ENCODE measurements around the gene DNAJB11.

The DNAJB11 gene

DNA sequence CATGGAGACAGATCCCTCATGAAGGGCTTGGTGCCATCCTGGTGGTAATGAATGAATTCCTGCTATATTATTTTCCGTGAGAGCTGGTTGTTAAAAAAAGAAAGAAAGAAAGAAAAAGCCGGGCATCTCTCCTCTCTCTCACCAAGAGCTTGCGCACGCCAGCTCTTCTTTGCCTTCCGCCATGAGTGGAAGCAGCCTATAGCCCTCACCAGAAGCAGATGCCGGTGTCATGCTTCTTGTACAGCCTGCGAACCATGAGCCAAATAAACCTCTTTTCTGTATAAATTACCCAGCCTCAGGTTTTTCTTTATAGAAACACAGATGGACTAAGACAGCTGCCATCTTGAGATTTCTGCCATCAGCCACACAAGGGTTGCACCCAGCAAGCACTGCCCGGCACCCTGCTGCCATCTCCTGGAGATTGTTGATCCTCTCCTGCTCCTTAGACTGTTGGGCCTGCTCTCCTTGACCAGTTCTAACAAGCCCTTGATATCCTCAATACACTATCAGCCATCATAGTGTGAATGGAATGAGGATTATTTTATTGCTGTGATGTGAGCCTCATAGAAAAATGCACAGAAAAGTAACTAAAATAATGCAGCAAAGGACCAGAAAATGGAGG, 38.8 kb downstream of the DNAJB11 start:
- peak; percentile 61; the same call in 2 of the 3 replicates for ATAC-seq
- no peak for TF ChIP-seq ZNF565 (CRISPR knock-in tag; conservative IDR thresholded peaks at IDR 0.05; ENCODE audit: low read depth)
- TF ChIP-seq SNAI2 (CRISPR knock-in tag; IDR thresholded peaks at IDR 0.05): no peak
- no peak for TF ChIP-seq BACH2 (CRISPR knock-in tag; IDR thresholded peaks at IDR 0.05; ENCODE audit: borderline replicate concordance)
- no peak for TF ChIP-seq OSR1 (CRISPR knock-in tag; IDR thresholded peaks at IDR 0.05)
- TF ChIP-seq ZNF8 (CRISPR knock-in tag; IDR thresholded peaks at IDR 0.05): no peak
- no peak for TF ChIP-seq ZC3H10 (CRISPR knock-in tag; IDR thresholded peaks at IDR 0.05)
- TF ChIP-seq, protein P1, sequence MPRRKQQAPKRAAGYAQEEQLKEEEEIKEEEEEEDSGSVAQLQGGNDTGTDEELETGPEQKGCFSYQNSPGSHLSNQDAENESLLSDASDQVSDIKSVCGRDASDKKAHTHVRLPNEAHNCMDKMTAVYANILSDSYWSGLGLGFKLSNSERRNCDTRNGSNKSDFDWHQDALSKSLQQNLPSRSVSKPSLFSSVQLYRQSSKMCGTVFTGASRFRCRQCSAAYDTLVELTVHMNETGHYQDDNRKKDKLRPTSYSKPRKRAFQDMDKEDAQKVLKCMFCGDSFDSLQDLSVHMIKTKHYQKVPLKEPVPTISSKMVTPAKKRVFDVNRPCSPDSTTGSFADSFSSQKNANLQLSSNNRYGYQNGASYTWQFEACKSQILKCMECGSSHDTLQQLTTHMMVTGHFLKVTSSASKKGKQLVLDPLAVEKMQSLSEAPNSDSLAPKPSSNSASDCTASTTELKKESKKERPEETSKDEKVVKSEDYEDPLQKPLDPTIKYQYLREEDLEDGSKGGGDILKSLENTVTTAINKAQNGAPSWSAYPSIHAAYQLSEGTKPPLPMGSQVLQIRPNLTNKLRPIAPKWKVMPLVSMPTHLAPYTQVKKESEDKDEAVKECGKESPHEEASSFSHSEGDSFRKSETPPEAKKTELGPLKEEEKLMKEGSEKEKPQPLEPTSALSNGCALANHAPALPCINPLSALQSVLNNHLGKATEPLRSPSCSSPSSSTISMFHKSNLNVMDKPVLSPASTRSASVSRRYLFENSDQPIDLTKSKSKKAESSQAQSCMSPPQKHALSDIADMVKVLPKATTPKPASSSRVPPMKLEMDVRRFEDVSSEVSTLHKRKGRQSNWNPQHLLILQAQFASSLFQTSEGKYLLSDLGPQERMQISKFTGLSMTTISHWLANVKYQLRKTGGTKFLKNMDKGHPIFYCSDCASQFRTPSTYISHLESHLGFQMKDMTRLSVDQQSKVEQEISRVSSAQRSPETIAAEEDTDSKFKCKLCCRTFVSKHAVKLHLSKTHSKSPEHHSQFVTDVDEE (CRISPR knock-in tag; IDR thresholded peaks at IDR 0.05): no peak
- TF ChIP-seq GLIS3 (CRISPR knock-in tag; IDR thresholded peaks at IDR 0.05): no peak
- no peak for TF ChIP-seq ESRRG (CRISPR knock-in tag; IDR thresholded peaks at IDR 0.05)
- TF ChIP-seq PATZ1 (CRISPR knock-in tag; IDR thresholded peaks at IDR 0.05; ENCODE audit: borderline replicate concordance): no peak
- TF ChIP-seq ZFP3 (CRISPR knock-in tag; IDR thresholded peaks at IDR 0.05): no peak
- TF ChIP-seq ZNF70 (CRISPR knock-in tag; IDR thresholded peaks at IDR 0.05): no peak
- no peak for TF ChIP-seq CSDC2 (CRISPR knock-in tag; IDR thresholded peaks at IDR 0.05)
- no peak for TF ChIP-seq TCF4 (CRISPR knock-in tag; IDR thresholded peaks at IDR 0.05; ENCODE audit: borderline replicate concordance)
- TF ChIP-seq ARNTL (CRISPR knock-in tag; IDR thresholded peaks at IDR 0.05; ENCODE audit: borderline replicate concordance, low read depth): no peak

DNA sequence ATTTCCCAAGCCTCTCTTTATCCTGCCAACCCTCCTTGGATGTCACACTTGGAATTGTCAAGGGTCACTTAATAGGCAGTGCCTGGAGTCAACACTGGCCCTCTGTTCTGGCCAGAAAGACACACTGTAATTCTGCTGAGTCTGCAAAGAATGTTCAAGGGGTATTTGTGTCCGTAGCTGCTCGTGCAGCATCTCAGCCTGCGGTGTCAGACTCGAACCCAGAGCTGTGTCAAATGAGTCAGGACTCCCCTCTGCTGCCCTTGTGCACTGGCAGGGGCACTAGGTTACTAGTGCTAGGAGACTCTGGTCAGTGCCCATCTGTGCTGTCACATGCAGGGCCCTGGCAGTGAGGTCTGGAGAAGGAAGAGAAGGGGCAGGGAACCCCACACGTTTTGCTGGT, 41.5 kb downstream of the DNAJB11 start:
- TF ChIP-seq TOX (CRISPR knock-in tag; IDR thresholded peaks at IDR 0.05; ENCODE audit: borderline replicate concordance) (no peak), ZNF70 (CRISPR knock-in tag; IDR thresholded peaks at IDR 0.05) (no peak), ESRRG (CRISPR knock-in tag; IDR thresholded peaks at IDR 0.05) (no peak), ZC3H10 (CRISPR knock-in tag; IDR thresholded peaks at IDR 0.05) (no peak), ISL1 (CRISPR knock-in tag; IDR thresholded peaks at IDR 0.05) (no peak), POU6F1 (CRISPR knock-in tag; IDR thresholded peaks at IDR 0.05; ENCODE audit: borderline replicate concordance, low read depth) (no peak), PATZ1 (CRISPR knock-in tag; IDR thresholded peaks at IDR 0.05; ENCODE audit: borderline replicate concordance) (no peak), ARNTL (CRISPR knock-in tag; IDR thresholded peaks at IDR 0.05; ENCODE audit: borderline replicate concordance, low read depth) (no peak), OSR1 (CRISPR knock-in tag; IDR thresholded peaks at IDR 0.05) (no peak), PPARA (CRISPR knock-in tag; IDR thresholded peaks at IDR 0.05; ENCODE audit: borderline replicate concordance) (no peak), ZFP3 (CRISPR knock-in tag; IDR thresholded peaks at IDR 0.05) (no peak)
- TF ChIP-seq, protein P1 (CRISPR knock-in tag; IDR thresholded peaks at IDR 0.05): no peak
- ATAC-seq: no peak

Data from SK-N-SH treated with all-trans-retinoic acid at 6 μM for 48 hours (cell line).